Skeletal muscle cell (primary cell): ENCODE measurements around the gene TLE6.
"Not testable (repeated sequence)": the region's sequence is repeated elsewhere in the genome, so short reads cannot be mapped to it uniquely, and the experiment has no call there.

Source experiments
- DNase-seq: peaks from one replicate; pipeline ENCODE4 v3.0.0-alpha.2; 2010; ENCODE audit warnings: low read depth
- H3K4me3 ChIP-seq: 2 replicates; pipeline ENCODE4 v1.5.1; 2011; ENCODE audit warnings: low read depth, mild to moderate bottlenecking, control low read depth, low read length, moderate library complexity

TLE6 gene

GRCh38 chr19:2994588-2995131 lies 17.3 kb downstream of the TLE6 start:
- DNase-seq, result no peak
- H3K4me3 ChIP-seq, result no peak overlapping the region

GRCh38 chr19:2997720-2998119 lies 20.4 kb downstream of the TLE6 start:
- no peak overlapping the region for H3K4me3 ChIP-seq
- DNase-seq, result no peak

GRCh38 chr19:2998642-2999041 lies 21.3 kb downstream of the TLE6 start:
- no peak for DNase-seq
- no peak overlapping the region for H3K4me3 ChIP-seq

- H3K4me3 ChIP-seq, result no peak overlapping the region
- DNase-seq, result no peak
Measured at GRCh38 chr19:3001235-3001800, 24.0 kb downstream of the TLE6 start.

- no peak for DNase-seq
- no peak overlapping the region for H3K4me3 ChIP-seq
Measured at GRCh38 chr19:3003046-3003445, 25.7 kb downstream of the TLE6 start.

GRCh38 chr19:3004522-3004921 lies 27.2 kb downstream of the TLE6 start:
- DNase-seq, result no peak
- H3K4me3 ChIP-seq, result no peak overlapping the region

- no peak for DNase-seq
- no peak overlapping the region for H3K4me3 ChIP-seq
Measured at GRCh38 chr19:3005345-3005744, 28.0 kb downstream of the TLE6 start.

- H3K4me3 ChIP-seq, result no peak overlapping the region
- DNase-seq, result no peak
Measured at GRCh38 chr19:3006075-3006767, 28.9 kb downstream of the TLE6 start.

GRCh38 chr19:3007975-3008374 lies 30.6 kb downstream of the TLE6 start:
- DNase-seq, result no peak
- no peak overlapping the region for H3K4me3 ChIP-seq

- no peak for DNase-seq
- H3K4me3 ChIP-seq, result no peak overlapping the region
Measured at GRCh38 chr19:3008994-3009393, 31.6 kb downstream of the TLE6 start.

GRCh38 chr19:3010871-3011270 lies 33.5 kb downstream of the TLE6 start:
- no peak for DNase-seq
- no peak overlapping the region for H3K4me3 ChIP-seq

- not testable (repeated sequence) for H3K4me3 ChIP-seq, DNase-seq
Measured at GRCh38 chr19:3012059-3012458, 34.7 kb downstream of the TLE6 start.

GRCh38 chr19:3012621-3013262 lies 35.4 kb downstream of the TLE6 start:
- no peak overlapping the region for H3K4me3 ChIP-seq
- no peak for DNase-seq

GRCh38 chr19:3013263-3013725 lies 35.9 kb downstream of the TLE6 start:
- H3K4me3 ChIP-seq, result no peak overlapping the region
- no peak for DNase-seq

- H3K4me3 ChIP-seq, result no peak overlapping the region
- no peak for DNase-seq
Measured at GRCh38 chr19:3014135-3014534, 36.8 kb downstream of the TLE6 start.

GRCh38 chr19:3015126-3016057 lies 38.0 kb downstream of the TLE6 start:
- H3K4me3 ChIP-seq, result no peak overlapping the region
- no peak for DNase-seq

GRCh38 chr19:3017923-3018322 lies 40.6 kb downstream of the TLE6 start:
- H3K4me3 ChIP-seq, result no peak overlapping the region

GRCh38 chr19:3019211-3019854 lies 42.0 kb downstream of the TLE6 start:
- no peak overlapping the region for H3K4me3 ChIP-seq
- no peak for DNase-seq

More at GRCh38 chr19:3017923-3018322, 40.6 kb downstream of the TLE6 start:
- DNase-seq, result no peak

- no peak for DNase-seq
- H3K4me3 ChIP-seq, result no peak overlapping the region
Measured at GRCh38 chr19:3020321-3020960, 43.1 kb downstream of the TLE6 start.
